DMS153 treated with DMSO at 0.1 percent for 48 hours (cell line): ENCODE results near the gene AFAP1.

Source experiments
- DNase-seq: peaks from one replicate; lab custom pipeline; 2025; ENCODE audit not compliant: unreplicated experiment; lab: John Stamatoyannopoulos, UW

Gene AFAP1

DNA sequence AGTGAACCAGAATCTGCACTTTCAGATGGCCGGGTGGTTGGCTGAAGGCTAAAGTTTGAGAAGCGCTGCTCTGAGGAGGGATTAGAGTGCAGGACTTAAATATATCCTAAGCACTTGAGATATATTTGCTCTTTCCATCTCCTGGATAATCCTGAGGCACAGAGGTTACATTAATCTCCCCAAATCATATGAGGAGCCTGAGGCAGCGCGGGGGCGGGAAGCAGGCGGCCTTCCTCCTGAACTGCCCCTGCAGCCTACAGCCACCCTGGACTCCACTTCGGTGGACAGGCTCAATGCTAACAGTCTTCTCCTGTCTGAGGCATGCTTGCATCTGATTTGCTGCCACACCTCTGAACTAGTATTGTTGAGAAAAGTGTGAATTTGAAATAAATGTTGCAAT lies 72.5 kb downstream of the AFAP1 start:
- DNase-seq = no peak

DNA sequence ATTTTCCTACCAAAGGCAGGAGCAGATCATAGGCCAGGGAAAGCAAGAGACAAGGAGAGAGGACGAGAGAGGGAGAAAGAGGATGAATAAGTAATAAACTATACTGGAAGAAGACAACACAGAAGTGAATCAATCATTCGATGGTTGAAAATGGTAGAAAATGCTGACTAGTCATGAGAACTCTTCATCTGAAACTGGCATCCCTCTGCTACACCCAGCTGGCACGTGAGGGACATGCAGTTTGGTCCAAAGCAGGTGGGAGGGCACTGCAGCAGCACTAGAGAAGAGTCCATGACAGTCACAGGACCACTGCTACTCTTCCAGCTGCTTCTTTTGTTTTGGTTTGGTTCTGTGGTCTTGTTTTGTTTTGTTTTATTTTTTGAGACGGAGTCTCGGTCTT lies 74.1 kb downstream of the AFAP1 start:
- DNase-seq = no peak

DNA sequence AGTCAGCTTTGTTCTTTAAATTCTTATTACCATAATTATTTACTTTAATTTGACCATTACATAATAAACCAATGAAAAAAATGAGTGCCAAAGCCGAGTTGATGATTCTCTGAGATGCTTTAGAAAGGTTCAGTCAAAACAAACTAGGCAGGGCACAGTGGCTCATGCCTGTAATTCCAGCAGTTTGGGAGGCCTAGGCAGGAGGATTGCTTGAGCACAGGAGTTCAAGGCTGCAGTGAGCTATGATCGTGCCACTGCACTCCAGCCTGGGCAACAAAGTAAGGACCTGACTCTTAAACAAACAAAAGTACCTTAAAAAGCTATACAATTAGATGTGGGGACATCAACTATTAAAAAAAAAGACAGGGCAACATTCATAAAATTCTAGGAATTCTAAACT lies 75.0 kb downstream of the AFAP1 start:
- no peak for DNase-seq

DNA sequence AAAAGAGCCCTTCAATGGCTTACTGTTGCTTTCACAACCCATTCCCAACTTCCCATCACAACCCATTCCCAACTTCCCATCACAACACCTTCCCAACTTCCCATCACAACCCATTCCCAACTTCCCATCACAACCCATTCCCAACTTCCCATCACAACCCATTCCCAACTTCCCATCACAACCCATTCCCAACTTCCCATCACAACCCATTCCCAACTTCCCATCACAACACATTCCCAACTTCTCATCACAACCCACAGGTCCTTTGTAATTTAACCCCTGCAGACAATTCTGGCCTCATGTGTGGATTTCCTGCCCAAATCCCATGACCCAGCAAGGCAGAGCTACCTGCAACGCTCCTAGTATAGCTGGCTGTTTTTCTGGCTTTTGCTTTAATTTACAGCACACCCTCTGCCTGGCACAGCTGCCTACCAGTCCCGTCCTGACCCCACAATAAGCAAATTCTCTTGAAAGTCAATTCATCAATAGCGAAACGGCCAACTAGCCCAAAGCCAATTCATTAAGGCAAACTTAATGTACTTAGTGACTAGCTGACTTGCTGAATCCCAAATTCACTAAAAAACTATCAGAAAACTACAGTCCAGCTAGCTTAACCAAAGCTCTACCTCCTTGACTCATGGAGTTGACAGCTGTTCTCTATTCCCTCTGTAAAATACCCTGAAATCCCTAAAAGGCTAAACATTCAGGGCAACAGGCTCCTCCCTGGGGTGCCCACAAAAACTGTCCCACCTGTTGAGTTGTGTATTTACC lies 75.6 kb downstream of the AFAP1 start:
- no peak for DNase-seq

DNA sequence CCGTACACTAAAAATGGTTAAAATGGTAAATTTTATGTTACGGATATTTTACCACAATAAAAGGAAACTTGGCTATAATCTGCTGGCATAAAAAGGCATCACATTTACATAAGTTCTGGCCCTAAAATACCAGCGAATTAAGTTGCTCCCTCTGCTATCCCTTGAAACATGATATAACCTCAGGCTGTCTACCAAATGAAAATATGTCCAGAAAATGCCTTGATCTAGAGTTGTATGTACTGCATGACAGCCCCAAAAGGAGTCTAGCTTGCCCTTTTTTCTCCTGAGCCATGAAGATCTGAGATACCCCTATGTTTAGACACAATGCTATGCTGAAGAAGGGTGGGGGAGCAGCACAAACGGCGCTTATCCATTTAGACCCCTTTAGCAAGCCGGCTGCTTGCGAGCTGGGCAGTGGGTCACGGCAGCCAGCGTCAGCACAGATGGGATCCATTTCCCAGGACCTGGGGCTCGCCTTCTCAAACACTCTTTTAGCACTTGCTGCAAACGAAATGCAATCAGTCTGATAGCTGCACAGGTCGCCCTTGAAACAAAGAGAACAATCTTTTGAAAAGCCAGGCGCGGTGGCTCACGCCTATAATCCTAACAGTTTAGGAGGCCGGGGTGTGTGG lies 77.0 kb downstream of the AFAP1 start:
- no peak for DNase-seq

DNA sequence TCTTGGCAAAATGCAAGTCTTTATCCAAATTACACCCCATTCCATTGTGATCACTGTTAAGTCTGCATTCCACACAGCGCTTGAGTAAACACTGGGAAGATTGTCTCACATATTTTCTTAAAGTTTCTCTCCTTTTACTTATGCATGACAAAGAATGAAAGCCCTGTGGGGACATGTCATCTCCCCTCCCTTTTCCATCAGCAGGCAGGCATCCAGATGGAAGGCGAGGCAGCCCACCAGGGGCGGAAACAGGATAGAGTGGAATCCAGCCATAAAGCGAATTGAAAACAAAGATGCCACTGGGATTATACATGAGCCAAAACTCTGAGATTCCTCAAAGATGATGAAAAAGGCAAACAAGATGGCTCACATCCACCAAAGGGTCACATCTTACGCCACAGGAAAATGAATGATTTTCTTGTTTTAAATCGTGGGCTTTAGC lies 78.2 kb downstream of the AFAP1 start:
- DNase-seq = no peak

DNA sequence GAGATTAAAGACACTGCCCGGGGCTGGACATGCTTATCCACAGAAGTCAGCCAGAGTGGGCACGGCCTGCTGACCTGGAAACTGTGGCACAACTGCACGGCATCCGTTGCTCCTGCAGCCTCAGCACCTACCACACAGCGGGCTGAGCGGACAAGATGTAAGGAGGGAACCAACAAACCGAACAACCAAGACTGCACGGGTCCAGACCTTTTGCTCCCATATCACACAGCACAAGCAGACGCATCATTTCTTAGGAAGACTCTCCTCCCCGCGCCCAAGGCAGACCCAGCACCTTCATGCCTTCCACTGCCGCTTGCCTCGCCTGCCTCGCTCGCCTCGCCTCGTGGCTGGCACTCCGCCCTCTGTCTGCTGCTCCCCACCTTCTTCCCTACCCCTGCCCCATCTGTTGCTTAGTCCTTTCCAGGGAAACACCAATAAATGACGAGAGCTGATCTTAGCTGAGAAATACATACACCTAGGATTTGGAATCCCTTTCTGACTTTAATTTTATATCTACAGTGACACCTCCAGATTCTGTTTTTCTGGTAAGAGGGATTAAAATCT lies 79.0 kb downstream of the AFAP1 start:
- DNase-seq = no peak

DNA sequence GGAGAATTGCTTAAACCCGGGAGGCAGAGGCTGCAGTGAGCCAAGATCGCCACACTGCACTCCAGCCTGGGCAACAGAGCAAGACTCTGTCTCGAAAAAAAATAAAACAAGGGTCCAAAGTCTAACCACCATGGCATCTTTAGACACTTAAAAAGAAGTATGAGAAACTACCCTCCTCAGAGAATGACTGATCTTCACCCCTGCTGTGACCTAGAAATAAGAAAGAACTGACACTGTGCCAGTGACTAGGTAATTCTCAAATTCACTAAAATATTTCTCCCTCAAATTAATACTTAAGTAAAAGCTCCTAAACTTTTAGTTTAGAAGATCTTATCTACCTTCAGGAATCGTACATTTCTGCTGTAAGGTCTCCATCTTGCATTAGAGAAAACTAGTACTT lies 80.3 kb downstream of the AFAP1 start:
- DNase-seq = no peak

DNA sequence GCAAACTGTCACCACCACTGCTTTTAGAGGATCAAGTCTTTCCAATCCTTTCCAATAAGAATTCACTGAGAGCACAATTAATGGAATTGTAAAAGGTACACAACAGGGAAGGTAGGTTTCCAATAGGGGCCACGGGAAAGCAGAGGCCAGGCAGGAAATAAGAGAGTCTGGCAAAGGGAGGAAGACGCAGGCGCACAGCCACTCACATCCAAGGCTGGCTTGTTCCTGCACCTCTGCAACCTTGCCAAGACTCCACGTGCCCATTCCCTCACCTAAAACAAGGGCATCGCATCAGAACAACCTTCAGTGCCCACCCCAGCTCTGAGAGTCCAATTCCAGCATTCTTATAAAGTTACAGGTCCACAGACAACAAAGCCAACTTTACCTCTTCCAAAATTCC lies 81.2 kb downstream of the AFAP1 start:
- DNase-seq = no peak

DNA sequence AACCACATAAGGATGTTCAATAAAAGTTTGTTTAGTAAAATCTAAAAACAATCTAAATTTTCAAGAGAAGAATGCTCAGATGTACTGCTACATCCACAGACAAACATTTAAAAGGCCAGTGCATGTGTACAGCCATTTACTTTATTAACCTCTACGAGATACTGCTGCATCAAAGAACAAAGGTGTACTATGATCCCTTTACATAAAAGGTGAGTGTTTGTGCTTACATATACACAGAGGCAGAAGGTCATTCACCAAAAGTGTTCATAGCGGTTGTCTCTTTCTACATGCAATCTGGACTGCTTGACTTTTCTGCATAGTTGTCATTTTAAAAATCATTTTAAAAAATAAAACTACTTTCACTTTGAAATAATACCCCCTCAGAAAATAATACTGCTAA lies 81.7 kb downstream of the AFAP1 start:
- no peak for DNase-seq

DNA sequence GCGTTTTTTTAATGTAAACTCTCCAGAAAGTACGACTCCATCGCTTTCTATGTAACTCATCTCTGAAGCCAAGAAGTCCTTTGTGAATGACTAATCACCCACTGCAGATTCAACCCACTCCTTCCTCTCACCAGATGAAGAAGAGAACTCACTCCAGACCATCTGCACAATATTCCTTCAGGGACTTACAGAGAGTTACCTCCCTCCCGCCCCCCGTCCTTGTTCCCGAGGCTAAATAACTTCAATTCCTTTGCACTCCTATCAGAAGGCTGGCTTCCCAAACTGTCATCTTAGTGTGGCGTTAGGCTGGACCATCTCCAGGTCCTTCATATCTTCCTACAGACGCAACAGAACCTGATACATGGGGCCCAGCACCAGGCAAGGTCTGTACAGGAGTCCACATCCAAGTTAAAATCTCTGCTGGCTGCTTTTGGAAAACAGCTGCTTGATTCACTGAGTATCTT lies 82.4 kb downstream of the AFAP1 start:
- no peak for DNase-seq

DNA sequence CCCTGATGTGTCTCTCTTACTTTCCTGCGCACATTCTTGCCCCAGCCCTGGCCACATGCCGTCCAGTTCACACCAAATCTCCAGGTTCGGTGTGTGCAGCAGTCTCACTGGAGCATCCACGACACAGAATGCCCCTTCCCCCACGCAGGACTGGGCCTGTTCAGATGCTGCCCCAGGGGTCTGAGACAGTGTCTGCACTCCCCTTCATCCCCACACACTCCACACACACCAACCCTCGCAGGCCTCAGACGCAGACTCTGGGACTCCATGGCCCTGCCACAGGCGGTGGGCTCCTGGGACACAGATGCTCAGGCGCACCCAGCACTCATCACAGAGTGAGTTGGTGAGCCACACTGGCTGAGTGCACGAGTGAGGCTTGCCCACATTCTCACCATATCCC lies 83.9 kb downstream of the AFAP1 start:
- DNase-seq = no peak

DNA sequence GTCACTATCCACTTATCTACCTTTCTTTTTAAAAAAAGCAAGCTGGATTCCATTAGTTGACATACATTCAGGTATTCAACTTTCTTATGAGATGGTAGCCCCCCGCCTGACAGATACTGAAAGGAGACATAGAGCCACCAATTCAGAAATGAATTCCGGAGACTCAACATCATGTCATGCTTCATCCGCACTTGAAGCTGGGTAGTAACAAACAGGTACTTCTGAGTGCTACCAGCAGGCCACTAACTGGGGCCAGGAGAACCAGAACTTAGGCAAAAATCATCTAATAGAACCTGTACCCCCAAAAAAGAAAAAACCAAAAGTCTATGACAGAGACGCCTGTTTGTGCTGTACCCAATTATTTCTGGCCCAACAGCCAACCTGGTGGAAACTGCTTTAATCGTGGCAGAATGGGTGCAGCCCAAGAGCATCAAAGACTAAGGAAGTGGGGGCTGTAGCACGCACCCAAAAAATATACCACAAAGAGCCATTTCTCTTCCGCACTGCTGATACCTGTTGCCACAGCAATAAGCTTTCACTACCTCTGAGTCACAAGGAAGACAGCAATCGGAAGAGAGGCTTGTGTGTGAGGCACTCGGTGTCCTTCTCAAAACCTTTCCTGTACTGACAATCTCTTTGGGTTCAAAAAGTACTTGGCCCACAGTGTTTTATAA lies 84.8 kb downstream of the AFAP1 start:
- no peak for DNase-seq

DNA sequence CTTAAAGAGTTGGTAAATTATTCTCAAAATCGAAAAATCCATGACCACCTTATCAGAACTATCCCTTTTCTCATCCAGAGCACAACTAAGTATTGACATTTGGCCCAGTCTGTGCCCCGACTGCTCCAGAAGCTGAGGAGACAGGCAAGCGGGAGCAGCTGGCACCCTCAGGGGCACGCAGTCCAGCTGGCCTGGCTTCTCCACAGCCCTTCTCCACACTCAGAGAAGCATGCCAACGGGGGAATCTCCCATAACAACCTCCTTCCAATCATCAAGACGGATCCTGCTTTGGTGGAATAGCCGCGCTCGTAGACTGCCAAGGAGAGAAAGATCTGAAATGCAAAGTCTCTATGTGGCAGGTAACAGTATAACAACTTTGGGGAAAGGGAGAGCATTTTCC lies 85.4 kb downstream of the AFAP1 start:
- no peak for DNase-seq

DNA sequence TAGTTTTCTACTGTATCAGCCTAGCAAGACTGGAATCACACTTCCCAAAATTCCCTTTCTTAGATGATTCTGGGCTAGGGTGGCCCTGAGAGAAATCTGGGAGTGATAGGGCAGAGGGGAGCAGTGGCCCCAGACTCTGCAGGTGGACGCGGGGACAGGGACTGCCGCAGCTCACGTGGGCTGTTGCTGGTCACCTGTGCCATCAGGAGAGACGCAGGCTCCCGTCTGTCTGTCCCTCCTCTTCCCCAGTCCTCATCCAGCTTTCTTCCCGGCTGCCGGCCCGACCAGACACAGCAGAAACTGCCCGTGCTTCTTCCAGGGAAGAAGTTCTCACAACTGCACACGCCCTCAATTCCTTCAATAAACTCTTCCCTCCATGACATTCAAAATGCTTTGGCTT lies 86.4 kb downstream of the AFAP1 start:
- DNase-seq = no peak

DNA sequence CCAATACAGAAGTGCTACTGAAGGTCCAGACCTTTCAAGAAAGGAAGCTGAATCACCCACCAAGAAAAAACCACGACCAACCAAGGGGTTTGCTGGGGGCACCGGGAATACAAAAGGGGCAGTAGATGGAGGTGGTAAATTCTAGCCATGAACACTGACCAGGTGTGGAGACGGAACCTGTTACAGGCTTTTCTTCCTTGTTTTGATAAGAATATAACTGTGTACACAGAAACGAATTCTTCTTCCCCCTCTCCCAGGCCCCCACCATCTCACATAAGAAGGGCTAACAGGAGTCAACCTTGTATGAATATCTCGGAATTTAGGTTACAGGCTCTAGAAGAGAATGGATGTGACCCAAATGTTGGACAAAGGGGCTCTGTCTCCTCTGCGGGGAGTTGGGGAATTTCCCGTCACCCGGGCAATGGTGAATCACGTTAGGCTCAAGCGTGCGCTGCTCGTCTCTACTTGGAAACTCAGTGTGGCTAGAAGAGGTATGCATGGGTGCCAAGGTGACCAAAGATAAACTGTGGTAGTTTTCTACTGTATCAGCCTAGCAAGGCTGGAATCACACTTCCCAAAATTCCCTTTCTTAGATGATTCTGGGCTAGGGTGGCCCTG lies 87.0 kb downstream of the AFAP1 start:
- DNase-seq = no peak

DNA sequence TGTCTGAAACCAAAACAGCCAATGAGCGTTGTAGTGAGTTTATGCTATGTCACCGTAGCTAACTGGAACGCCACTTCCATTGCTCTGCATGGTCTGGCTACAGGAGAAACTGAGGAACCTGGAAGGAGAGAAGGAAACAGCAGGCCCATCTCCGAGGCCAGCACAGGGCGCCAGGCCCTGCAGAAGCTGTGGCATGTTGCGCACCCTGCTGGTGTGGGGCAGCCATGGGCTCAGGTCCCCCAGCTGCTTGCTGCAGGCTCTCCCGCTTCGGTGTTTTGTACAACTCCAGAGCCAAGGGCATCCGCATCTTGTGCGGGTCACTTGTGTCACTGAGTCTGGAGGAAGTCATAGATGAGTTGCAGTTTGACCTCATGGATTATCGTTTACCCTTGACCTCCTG lies 89.2 kb downstream of the AFAP1 start:
- no peak for DNase-seq

DNA sequence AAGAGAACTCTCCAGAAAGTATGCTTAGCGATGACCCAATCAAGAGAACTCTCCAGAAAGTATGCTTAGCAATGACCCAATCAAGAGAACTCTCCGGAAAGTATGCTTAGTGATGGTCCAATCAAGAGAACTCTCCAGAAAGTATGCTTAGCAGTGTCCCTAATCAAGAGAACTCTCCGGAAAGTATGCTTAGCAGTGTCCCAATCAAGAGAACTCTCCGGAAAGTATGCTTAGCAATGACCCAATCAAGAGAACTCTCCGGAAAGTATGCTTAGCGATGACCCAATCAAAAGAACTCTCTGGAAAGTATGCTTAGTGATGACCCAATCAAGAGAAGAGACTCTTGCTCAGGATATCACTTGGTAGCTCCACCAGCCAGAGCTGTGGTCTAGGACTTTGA lies 92.5 kb downstream of the AFAP1 start:
- DNase-seq = no peak

DNA sequence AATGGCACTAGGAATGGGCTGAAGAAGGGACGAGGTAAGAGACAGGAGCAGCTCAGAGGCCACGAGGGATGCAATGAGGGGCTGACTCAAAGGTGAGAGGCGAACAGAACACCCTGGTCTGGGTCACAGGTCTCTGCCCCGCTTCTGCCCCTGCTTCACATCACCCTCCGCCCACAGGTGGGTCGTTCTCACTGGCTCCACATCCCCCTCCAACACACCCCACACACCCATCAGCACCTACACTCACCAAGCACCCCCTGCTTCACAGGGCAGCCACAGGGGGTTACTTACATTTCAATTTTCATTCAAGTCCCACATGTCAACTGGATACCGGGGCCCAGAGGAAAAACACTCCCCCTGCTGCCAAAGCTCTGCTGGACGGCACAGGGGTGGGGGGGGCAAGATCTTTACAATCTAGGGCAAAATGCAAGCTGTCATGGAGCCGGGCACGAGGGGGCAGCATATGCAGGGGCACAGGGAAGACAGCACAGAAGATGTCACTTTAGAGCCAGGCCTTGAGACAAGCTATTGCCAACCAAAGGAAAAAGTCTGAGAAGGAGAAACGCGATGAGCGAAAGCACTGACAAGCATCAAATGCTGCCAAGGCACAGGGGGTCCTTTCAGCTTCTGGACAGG lies 94.0 kb downstream of the AFAP1 start:
- no peak for DNase-seq

DNA sequence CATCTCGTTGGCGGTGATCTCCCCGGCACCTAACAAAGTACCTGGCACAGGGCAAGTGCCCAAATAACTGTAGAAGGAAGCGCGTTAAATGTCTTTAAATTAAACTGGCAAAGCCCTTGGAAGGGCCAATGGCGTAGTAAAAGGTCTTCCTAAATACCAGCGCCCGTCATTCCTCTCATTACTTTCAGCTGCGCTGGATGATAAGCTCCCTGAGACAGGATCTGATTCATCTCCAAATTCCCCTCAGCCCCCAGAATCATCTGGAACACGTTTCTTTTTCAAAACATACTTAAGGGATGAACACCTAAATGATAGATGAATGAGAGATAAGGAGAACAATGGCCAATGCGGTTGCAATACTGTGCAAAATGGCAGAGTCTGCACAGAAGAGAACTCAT lies 95.1 kb downstream of the AFAP1 start:
- DNase-seq = no peak
